MM.1S (cell line): ENCODE results near the gene DYNC1H1.

Source experiments
- CTCF ChIP-seq: fragments of 300-600 bp; sonication (generic); IDR thresholded peaks from 2 replicates; pipeline ENCODE4 v1.5.1; 2016; ENCODE audit warnings: antibody characterized with exemption, low read length, mixed read lengths
- EZH2 ChIP-seq: fragments of 300-600 bp; sonication (generic); optimal IDR thresholded peaks from 2 replicates; pipeline ENCODE3; 2017; ENCODE audit warnings: low read depth, mild to moderate bottlenecking, antibody characterized with exemption, low read length, mixed read lengths
- EZH2phosphoT487 ChIP-seq: fragments of 300-600 bp; sonication (generic); IDR thresholded peaks from 2 replicates; pipeline ENCODE4 v1.6.1; 2018; ENCODE audit warnings: antibody characterized with exemption, low read length

- TF ChIP-seq CTCF = no peak
- no peak for TF ChIP-seq EZH2
- no peak for TF ChIP-seq EZH2phosphoT487
Observed at GRCh38 chr14:101932673-101933072, 31.7 kb upstream of the DYNC1H1 start.
